ENCODE measurements around the gene SYTL5.

Gene SYTL5

GRCh38 chrX:38018766-38019425 lies 12.5 kb downstream of the SYTL5 start:
- no peak for DNase-seq (ENCODE audit: low read depth in 3 of 3)

GRCh38 chrX:38028300-38028699 lies 21.9 kb downstream of the SYTL5 start:
- no peak for DNase-seq (ENCODE audit: low read depth in 3 of 3)

GRCh38 chrX:38036466-38036865 lies 30.1 kb downstream of the SYTL5 start:
- no peak for DNase-seq (ENCODE audit: low read depth in 3 of 3)

- no peak for DNase-seq (ENCODE audit: low read depth in 3 of 3)
Measured at GRCh38 chrX:38038501-38038900, 32.1 kb downstream of the SYTL5 start.

- DNase-seq (ENCODE audit: low read depth in 3 of 3), result no peak
Measured at GRCh38 chrX:38041237-38041636, 34.9 kb downstream of the SYTL5 start.

- no peak for DNase-seq (ENCODE audit: low read depth in 3 of 3)
Measured at GRCh38 chrX:38044701-38045100, 38.3 kb downstream of the SYTL5 start.

- no peak for DNase-seq (ENCODE audit: low read depth in 3 of 3)
Measured at GRCh38 chrX:38045538-38046096, 39.3 kb downstream of the SYTL5 start.

- DNase-seq (ENCODE audit: low read depth in 3 of 3), result no peak
Measured at GRCh38 chrX:38048886-38049285, 42.5 kb downstream of the SYTL5 start.

GRCh38 chrX:38050806-38051205 lies 44.5 kb downstream of the SYTL5 start:
- DNase-seq (ENCODE audit: low read depth in 3 of 3), result no peak

GRCh38 chrX:38052096-38052495 lies 45.7 kb downstream of the SYTL5 start:
- DNase-seq (ENCODE audit: low read depth in 3 of 3), result no peak

GRCh38 chrX:38055170-38055847 lies 49.0 kb downstream of the SYTL5 start:
- no peak for DNase-seq (ENCODE audit: low read depth in 3 of 3)

GRCh38 chrX:38060331-38060878 lies 54.1 kb downstream of the SYTL5 start:
- DNase-seq (ENCODE audit: low read depth in 3 of 3), result no peak

- no peak for DNase-seq (ENCODE audit: low read depth in 3 of 3)
Measured at GRCh38 chrX:38061335-38061734, 55.0 kb downstream of the SYTL5 start.

- no peak for DNase-seq (ENCODE audit: low read depth in 3 of 3)
Measured at GRCh38 chrX:38066934-38067333, 60.6 kb downstream of the SYTL5 start.

GRCh38 chrX:38069273-38069672 lies 62.9 kb downstream of the SYTL5 start:
- no peak for DNase-seq (ENCODE audit: low read depth in 3 of 3)

- DNase-seq (ENCODE audit: low read depth in 3 of 3), result no peak
Measured at GRCh38 chrX:38069991-38070390, 63.6 kb downstream of the SYTL5 start.

GRCh38 chrX:38079463-38079862 lies 73.1 kb downstream of the SYTL5 start:
- no peak for DNase-seq (ENCODE audit: low read depth in 3 of 3)

GRCh38 chrX:38080808-38081207 lies 74.5 kb downstream of the SYTL5 start:
- no peak for DNase-seq (ENCODE audit: low read depth in 3 of 3)

- no peak for DNase-seq (ENCODE audit: low read depth in 3 of 3)
Measured at GRCh38 chrX:38081909-38082308, 75.6 kb downstream of the SYTL5 start.

GRCh38 chrX:38082309-38082708 lies 76.0 kb downstream of the SYTL5 start:
- no peak for DNase-seq (ENCODE audit: low read depth in 3 of 3)

GRCh38 chrX:38085813-38086212 lies 79.5 kb downstream of the SYTL5 start:
- no peak for DNase-seq (ENCODE audit: low read depth in 3 of 3)

- no peak for DNase-seq (ENCODE audit: low read depth in 3 of 3)
Measured at GRCh38 chrX:38086451-38087215, 80.3 kb downstream of the SYTL5 start.

Data from stimulated activated CD4-positive, alpha-beta T cell treated with anti-CD3 and anti-CD28 coated beads, TNF-alpha, amount 100 ng/mL, for 48 hours (primary cell).